Uterus (tissue), 2 donors: ENCODE results near the gene DCP1B.

ENCODE experiments used
- POLR2A ChIP-seq, 2 donors: fragments of 450-650 bp; IDR thresholded peaks; one replicate each; pipeline ENCODE4 v1.6.1; 2016; ENCODE audit warnings: antibody characterized with exemption in 2 of 2, mild to moderate bottlenecking in 1 of 2, moderate library complexity in 1 of 2
- TF ChIP-seq, protein P1 (sequence below), 4 experiments: fragments of 200-600 bp in 2 of 4; fragments of 450-650 bp in 2 of 4; sonication (generic) in 2 of 4; IDR thresholded peaks; one replicate each; pipeline ENCODE4 v1.5.1; 2016 to 2019; ENCODE audit warnings: antibody characterized with exemption in 4 of 4, mild to moderate bottlenecking in 2 of 4, moderate library complexity in 1 of 4

DNA sequence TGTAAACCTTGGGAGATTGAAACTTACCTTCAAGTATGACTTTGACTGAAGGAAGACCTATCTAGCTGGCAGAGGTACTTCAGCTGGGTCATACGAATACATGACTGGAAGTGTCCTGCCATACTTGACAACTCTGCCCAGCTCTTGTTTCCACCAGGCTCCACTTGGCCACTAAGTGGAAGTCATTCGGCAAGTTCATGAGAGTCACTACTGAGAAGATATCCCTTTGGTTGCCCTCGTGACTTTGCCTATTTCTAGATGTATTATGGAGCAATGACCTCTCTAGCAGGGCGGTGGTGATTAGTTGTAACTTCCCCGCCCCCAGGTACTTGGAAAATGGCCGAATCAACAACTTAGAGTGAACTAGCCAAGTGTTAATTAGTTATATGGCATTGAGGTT, 39.9 kb upstream of the DCP1B start:
- TF ChIP-seq, protein P1, sequence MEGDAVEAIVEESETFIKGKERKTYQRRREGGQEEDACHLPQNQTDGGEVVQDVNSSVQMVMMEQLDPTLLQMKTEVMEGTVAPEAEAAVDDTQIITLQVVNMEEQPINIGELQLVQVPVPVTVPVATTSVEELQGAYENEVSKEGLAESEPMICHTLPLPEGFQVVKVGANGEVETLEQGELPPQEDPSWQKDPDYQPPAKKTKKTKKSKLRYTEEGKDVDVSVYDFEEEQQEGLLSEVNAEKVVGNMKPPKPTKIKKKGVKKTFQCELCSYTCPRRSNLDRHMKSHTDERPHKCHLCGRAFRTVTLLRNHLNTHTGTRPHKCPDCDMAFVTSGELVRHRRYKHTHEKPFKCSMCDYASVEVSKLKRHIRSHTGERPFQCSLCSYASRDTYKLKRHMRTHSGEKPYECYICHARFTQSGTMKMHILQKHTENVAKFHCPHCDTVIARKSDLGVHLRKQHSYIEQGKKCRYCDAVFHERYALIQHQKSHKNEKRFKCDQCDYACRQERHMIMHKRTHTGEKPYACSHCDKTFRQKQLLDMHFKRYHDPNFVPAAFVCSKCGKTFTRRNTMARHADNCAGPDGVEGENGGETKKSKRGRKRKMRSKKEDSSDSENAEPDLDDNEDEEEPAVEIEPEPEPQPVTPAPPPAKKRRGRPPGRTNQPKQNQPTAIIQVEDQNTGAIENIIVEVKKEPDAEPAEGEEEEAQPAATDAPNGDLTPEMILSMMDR (IDR thresholded peaks at IDR 0.05), result no peak
- no peak for TF ChIP-seq POLR2A (IDR thresholded peaks at IDR 0.05)
